DOHH2 (cell line): ENCODE data around the gene AKAP7.

ENCODE experiments used
- H3F3A ChIP-seq: fragments of 200-600 bp; sonication (generic), shearing (Covaris generic); 2 replicates; pipeline ENCODE4 v1.6.0; 2016; ENCODE audit warnings: antibody characterized with exemption, mild to moderate bottlenecking; ENCODE audit not compliant: control insufficient read depth, insufficient read depth
- H3K27ac ChIP-seq: fragments of 200-600 bp; sonication (generic); 2 replicates; pipeline ENCODE4 v1.5.1; 2014; ENCODE audit warnings: low read depth, mild to moderate bottlenecking, low read length, moderate library complexity
- H3K27me3 ChIP-seq: fragments of 200-600 bp; sonication (generic); 2 replicates; pipeline ENCODE4 v1.6.1; 2014; ENCODE audit warnings: mild to moderate bottlenecking, low read length, mixed read lengths; ENCODE audit not compliant: control insufficient read depth
- H3K36me3 ChIP-seq: fragments of 200-600 bp; sonication (generic); 2 replicates; pipeline ENCODE4 v1.6.1; 2014; ENCODE audit warnings: mild to moderate bottlenecking, low read length, moderate library complexity, mixed read lengths; ENCODE audit not compliant: control insufficient read depth
- H3K4me1 ChIP-seq: fragments of 200-600 bp; sonication (generic); 2 replicates; pipeline ENCODE4 v1.6.1; 2014; ENCODE audit warnings: mild to moderate bottlenecking, low read length, mixed read lengths; ENCODE audit not compliant: control insufficient read depth
- H3K4me2 ChIP-seq: fragments of 200-600 bp; sonication (generic); 2 replicates; pipeline ENCODE4 v1.6.0; 2014; ENCODE audit warnings: mild to moderate bottlenecking, low read length, moderate library complexity
- H3K4me3 ChIP-seq: fragments of 200-600 bp; sonication (generic); 2 replicates; pipeline ENCODE4 v1.5.1; 2014; ENCODE audit warnings: mild to moderate bottlenecking, low read length, mixed read lengths
- H3K79me2 ChIP-seq: fragments of 200-600 bp; sonication (generic); 2 replicates; pipeline ENCODE4 v1.6.1; 2014; ENCODE audit warnings: mild to moderate bottlenecking, low read length, mixed read lengths; ENCODE audit not compliant: control insufficient read depth
- H3K9me2 ChIP-seq: fragments of 200-600 bp; sonication (generic); replicated peaks from 2 replicates; pipeline ENCODE4 v1.6.1; 2014; ENCODE audit warnings: mild to moderate bottlenecking, low read length, mixed read lengths; ENCODE audit not compliant: control insufficient read depth
- H3K9me3 ChIP-seq: fragments of 200-600 bp; sonication (generic); 2 replicates; pipeline ENCODE4 v1.6.1; 2014; ENCODE audit warnings: antibody characterized with exemption, low read length, mixed read lengths; ENCODE audit not compliant: control insufficient read depth, insufficient read depth
- H4K20me1 ChIP-seq: fragments of 200-600 bp; sonication (generic); 2 replicates; pipeline ENCODE4 v1.6.0; 2014; ENCODE audit warnings: low read depth, mild to moderate bottlenecking, antibody characterized with exemption, low read length, moderate library complexity; ENCODE audit not compliant: control insufficient read depth, insufficient read depth
- CTCF ChIP-seq: fragments of 200-600 bp; sonication (generic); IDR thresholded peaks from one replicate; pipeline ENCODE4 v1.5.1; 2014; ENCODE audit warnings: antibody characterized with exemption, mild to moderate bottlenecking, low read depth, low read length; ENCODE audit not compliant: poor library complexity, severe bottlenecking
- EZH2phosphoT487 ChIP-seq: fragments of 200-600 bp; sonication (generic); IDR thresholded peaks from 2 replicates; pipeline ENCODE4 v1.6.1; 2017; ENCODE audit warnings: borderline replicate concordance, mild to moderate bottlenecking, antibody characterized with exemption, low read length, moderate library complexity, mixed read lengths

Gene AKAP7

GRCh38 chr6:131250936-131251335, 115.7 kb downstream of the AKAP7 start:
- Histone ChIP-seq H3K4me2 (no peak overlapping the region), H3K79me2 (no peaks in the 10 kb centered on the region), H3K4me3 (no peak overlapping the region)

GRCh38 chr6:131251590-131252199, 116.4 kb downstream of the AKAP7 start:
- Histone ChIP-seq H3K36me3 (no peaks in the 10 kb centered on the region), H3K9me3 (no peaks in the 10 kb centered on the region), H4K20me1 (no peaks in the 10 kb centered on the region), H3K79me2 (no peaks in the 10 kb centered on the region), H3K4me2 (no peak overlapping the region), H3K4me1 (peaks cover 8% of the 10 kb centered on the region), H3K4me3 (no peak overlapping the region), H3K9me2 (no peaks in the 10 kb centered on the region), H3F3A (no peaks in the 10 kb centered on the region), H3K27me3 (peaks cover 15% of the 10 kb centered on the region), H3K27ac (no peak overlapping the region)
- TF ChIP-seq EZH2phosphoT487 (no peak), CTCF (no peak)

More at GRCh38 chr6:131250936-131251335, 115.7 kb downstream of the AKAP7 start:
- Histone ChIP-seq H3F3A (no peaks in the 10 kb centered on the region), H4K20me1 (no peaks in the 10 kb centered on the region), H3K4me1 (peaks cover 8% of the 10 kb centered on the region), H3K27ac (no peak overlapping the region), H3K36me3 (no peaks in the 10 kb centered on the region), H3K27me3 (peaks cover 15% of the 10 kb centered on the region), H3K9me2 (no peaks in the 10 kb centered on the region), H3K9me3 (no peaks in the 10 kb centered on the region)
- TF ChIP-seq CTCF: no peak
- TF ChIP-seq EZH2phosphoT487: no peak

- Histone ChIP-seq H3K27ac (no peak overlapping the region), H3K36me3 (no peaks in the 10 kb centered on the region), H3K27me3 (peaks cover 9% of the 10 kb centered on the region), H3K4me1 (peaks cover under 1% of the 10 kb centered on the region), H3K9me2 (no peaks in the 10 kb centered on the region), H3K9me3 (no peaks in the 10 kb centered on the region), H3K79me2 (no peaks in the 10 kb centered on the region), H3K4me3 (no peak overlapping the region), H4K20me1 (no peaks in the 10 kb centered on the region), H3K4me2 (no peak overlapping the region), H3F3A (no peaks in the 10 kb centered on the region)
- no peak for TF ChIP-seq CTCF
- no peak for TF ChIP-seq EZH2phosphoT487
Observed at GRCh38 chr6:131255434-131255833, 120.2 kb downstream of the AKAP7 start.
